Caco-2 (cell line): ENCODE data around the gene FGF12. TPM values are rescaled to one million over a fixed set of nuclear protein-coding genes. Genes with fewer than 3 reads are reported as not detected.

Experiments used
- BruUV-seq: library from RNA; stranded (reverse); fragments of 400-500 nt; replicated peaks from 2 replicates; lab custom pipeline; 2021; lab: Mats Ljungman, UMichigan
- CTCF ChIA-PET: fragments of 300-600 bp; sonication (Branson Sonifier 250); formaldehyde crosslinking; loops from one replicate; lab custom pipeline; 2022; ENCODE audit warnings: antibody characterized with exemption; lab: Charles Lee
- POLR2A ChIA-PET: fragments of 300-600 bp; sonication (Branson Sonifier 250); formaldehyde crosslinking; loops from one replicate; lab custom pipeline; 2022; ENCODE audit warnings: antibody characterized with exemption; lab: Charles Lee
- DNase-seq, 2 experiments: peaks; one replicate each; pipeline versions ENCODE4 v3.0.0 to v3.0.0-alpha.2; 2020 to 2022
- H3K27me3 ChIP-seq: replicated peaks from 2 replicates; pipeline ENCODE4 v1.6.0; 2011; ENCODE audit warnings: low read length; ENCODE audit not compliant: control insufficient read depth, insufficient read depth
- H3K36me3 ChIP-seq: 2 replicates; pipeline ENCODE4 v1.5.1; 2011; ENCODE audit warnings: low read length; ENCODE audit not compliant: control insufficient read depth, insufficient read depth
- H3K4me1 ChIP-seq: fragments of 250-450 bp; sonication (Bioruptor Pico); 2 replicates; pipeline ENCODE4 v1.5.1; 2020; ENCODE audit warnings: mild to moderate bottlenecking
- H3K4me3 ChIP-seq: 2 replicates; pipeline ENCODE4 v1.5.1; 2011; ENCODE audit warnings: low read depth, mild to moderate bottlenecking, control low read depth, low read length
- H3K9me3 ChIP-seq: fragments of 250-450 bp; sonication (Bioruptor Pico); 2 replicates; pipeline ENCODE4 v1.5.1; 2020; ENCODE audit warnings: mild to moderate bottlenecking, moderate library complexity
- H3K27ac Mint-ChIP-seq: one replicate; pipeline ENCODE4 v1.8.0; 2022; ENCODE audit warnings: mixed read lengths; ENCODE audit not compliant: unreplicated experiment
- H3K27me3 Mint-ChIP-seq: one replicate; pipeline ENCODE4 v1.8.0; 2022; ENCODE audit warnings: mixed read lengths; ENCODE audit not compliant: insufficient read depth, unreplicated experiment
- H3K36me3 Mint-ChIP-seq: one replicate; pipeline ENCODE4 v1.8.0; 2022; ENCODE audit warnings: mild to moderate bottlenecking, mixed read lengths; ENCODE audit not compliant: insufficient read depth, unreplicated experiment
- H3K4me1 Mint-ChIP-seq: one replicate; pipeline ENCODE4 v1.8.0; 2022; ENCODE audit warnings: low read depth, mixed read lengths; ENCODE audit not compliant: unreplicated experiment
- H3K4me3 Mint-ChIP-seq: one replicate; pipeline ENCODE4 v1.8.0; 2022; ENCODE audit warnings: mild to moderate bottlenecking, moderate library complexity, mixed read lengths; ENCODE audit not compliant: unreplicated experiment
- H3K9me3 Mint-ChIP-seq: one replicate; pipeline ENCODE4 v1.8.0; 2022; ENCODE audit warnings: mixed read lengths; ENCODE audit not compliant: unreplicated experiment
- intact Hi-C: fragments of 100-400 bp; cut with micrococcal nuclease; formaldehyde crosslinking; loops from one replicate; pipeline ENCODE4 v1.10.0; 2022; ENCODE audit not compliant: unreplicated experiment
- total RNA-seq: library from RNA; stranded (reverse); gene quantifications from 2 replicates; pipeline ENCODE4 v1.2.3, GENCODE V29; 2022
- TF ChIP-seq, protein P1 (sequence below), 2 experiments: fragments of 200-600 bp in 1 of 2; IDR thresholded peaks; 1 replicate in 1 of 2; 2 replicates in 1 of 2; pipeline versions ENCODE4 v1.5.1 to v1.8.0; 2011 to 2022; ENCODE audit warnings: antibody characterized with exemption in 1 of 2, control low read depth in 1 of 2, inconsistent platforms in 1 of 2, low read depth in 1 of 2, low read length in 1 of 2, mild to moderate bottlenecking in 1 of 2, moderate library complexity in 1 of 2; ENCODE audit not compliant: insufficient read depth in 1 of 2, severe bottlenecking in 1 of 2, unreplicated experiment in 1 of 2

FGF12 gene
- total RNA-seq, 1 experiment from 2014 or later: 0.41 TPM

DNA sequence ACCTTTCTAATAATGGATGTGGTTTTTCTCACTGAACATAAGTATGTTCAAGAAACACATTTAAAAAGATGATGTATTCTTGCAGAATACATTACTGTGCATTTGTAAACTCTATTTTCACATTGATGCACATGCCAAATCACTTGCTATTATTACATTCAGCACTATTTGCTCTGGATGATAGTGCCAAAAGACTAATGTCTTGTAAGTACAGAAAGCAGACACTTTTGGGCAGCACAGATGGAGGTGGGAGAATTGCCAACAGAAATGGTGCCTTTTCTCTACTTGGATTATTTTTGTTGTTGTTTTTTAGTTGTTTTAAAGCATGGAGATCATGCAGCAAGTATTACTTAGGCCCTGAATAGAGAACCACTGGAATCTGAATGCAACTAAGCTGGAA is 10.2 kb upstream of the FGF12 start:
- CTCF ChIA-PET: no interaction called here

DNA sequence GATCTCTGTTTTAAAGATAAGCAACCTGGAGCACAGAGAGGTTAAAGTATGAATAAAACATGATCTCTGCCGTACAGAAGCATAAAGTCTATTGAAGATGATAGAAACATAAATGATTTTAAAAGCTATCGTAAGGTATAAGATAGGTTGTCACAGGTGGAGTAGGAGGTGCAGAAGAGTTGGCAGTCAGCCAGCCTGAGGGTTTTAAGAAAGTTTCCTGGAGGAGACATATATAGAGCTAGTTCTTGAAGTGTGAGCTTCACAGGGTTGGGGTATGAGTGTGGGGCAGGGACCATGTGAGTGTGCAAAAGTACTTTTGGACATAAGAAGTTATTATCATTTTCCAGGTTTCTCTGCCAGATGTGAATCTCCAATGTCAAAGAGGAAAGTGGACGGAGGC is 3.9 kb upstream of the FGF12 start:
- no peaks in the 10 kb centered on the region for H3K9me3 ChIP-seq
- TF ChIP-seq, protein P1, sequence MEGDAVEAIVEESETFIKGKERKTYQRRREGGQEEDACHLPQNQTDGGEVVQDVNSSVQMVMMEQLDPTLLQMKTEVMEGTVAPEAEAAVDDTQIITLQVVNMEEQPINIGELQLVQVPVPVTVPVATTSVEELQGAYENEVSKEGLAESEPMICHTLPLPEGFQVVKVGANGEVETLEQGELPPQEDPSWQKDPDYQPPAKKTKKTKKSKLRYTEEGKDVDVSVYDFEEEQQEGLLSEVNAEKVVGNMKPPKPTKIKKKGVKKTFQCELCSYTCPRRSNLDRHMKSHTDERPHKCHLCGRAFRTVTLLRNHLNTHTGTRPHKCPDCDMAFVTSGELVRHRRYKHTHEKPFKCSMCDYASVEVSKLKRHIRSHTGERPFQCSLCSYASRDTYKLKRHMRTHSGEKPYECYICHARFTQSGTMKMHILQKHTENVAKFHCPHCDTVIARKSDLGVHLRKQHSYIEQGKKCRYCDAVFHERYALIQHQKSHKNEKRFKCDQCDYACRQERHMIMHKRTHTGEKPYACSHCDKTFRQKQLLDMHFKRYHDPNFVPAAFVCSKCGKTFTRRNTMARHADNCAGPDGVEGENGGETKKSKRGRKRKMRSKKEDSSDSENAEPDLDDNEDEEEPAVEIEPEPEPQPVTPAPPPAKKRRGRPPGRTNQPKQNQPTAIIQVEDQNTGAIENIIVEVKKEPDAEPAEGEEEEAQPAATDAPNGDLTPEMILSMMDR (IDR thresholded peaks at IDR 0.05; ENCODE audit: insufficient read depth in 1 of 2, low read depth in 1 of 2, low read length in 1 of 2, severe bottlenecking in 1 of 2, unreplicated experiment in 1 of 2): no peak
- H3K4me1 ChIP-seq: no peaks in the 10 kb centered on the region
- intact Hi-C loops: no loop called here
- H3K27ac Mint-ChIP-seq: no peak overlapping the region
- no peaks in the 10 kb centered on the region for H3K27me3 ChIP-seq
- no peak for DNase-seq
- no TSS peak for BruUV-seq
- H3K36me3 ChIP-seq: no peaks in the 10 kb centered on the region
- POLR2A ChIA-PET: no interaction called here
- no peaks in the 10 kb centered on the region for H3K9me3 Mint-ChIP-seq
- no peak overlapping the region for H3K4me3 Mint-ChIP-seq
- no peak overlapping the region for H3K4me3 ChIP-seq
- H3K27me3 Mint-ChIP-seq: peaks cover 14% of the 10 kb centered on the region
- no peaks in the 10 kb centered on the region for H3K4me1 Mint-ChIP-seq
- no peaks in the 10 kb centered on the region for H3K36me3 Mint-ChIP-seq
- CTCF ChIA-PET: no interaction called here

More for the DNA sequence above, 10.2 kb upstream of the FGF12 start:
- POLR2A ChIA-PET: no interaction called here
- Histone ChIP-seq H3K9me3 (no peaks in the 10 kb centered on the region), H3K4me3 (no peak overlapping the region), H3K27me3 (no peaks in the 10 kb centered on the region), H3K4me1 (no peaks in the 10 kb centered on the region), H3K36me3 (no peaks in the 10 kb centered on the region)
- Mint-ChIP-seq H3K27me3 (peaks cover 9% of the 10 kb centered on the region), H3K9me3 (no peaks in the 10 kb centered on the region), H3K4me3 (no peak overlapping the region), H3K36me3 (no peaks in the 10 kb centered on the region), H3K27ac (no peak overlapping the region), H3K4me1 (no peaks in the 10 kb centered on the region)
- no TSS peak for BruUV-seq
- no peak for DNase-seq
- intact Hi-C loops: no loop called here
- TF ChIP-seq, protein P1 (IDR thresholded peaks at IDR 0.05; ENCODE audit: insufficient read depth in 1 of 2, low read depth in 1 of 2, low read length in 1 of 2, severe bottlenecking in 1 of 2, unreplicated experiment in 1 of 2): no peak

DNA sequence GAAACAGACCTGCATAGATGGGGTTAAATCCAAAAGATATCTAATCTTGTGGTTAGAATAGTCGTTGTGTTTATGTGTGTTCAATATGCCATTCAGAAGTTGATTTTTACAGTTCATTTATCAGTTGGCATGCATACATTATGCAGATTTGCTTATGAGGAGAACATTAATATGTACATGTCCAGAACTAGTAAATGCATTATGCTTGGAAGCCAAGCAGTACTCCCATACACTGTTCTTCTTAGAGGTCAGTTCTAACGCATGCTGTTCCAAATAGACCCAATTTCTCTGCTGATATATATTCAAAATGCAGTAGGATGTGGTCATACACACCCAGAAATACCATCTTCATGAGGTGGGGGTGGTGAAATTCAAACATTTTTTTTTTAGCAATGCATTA is 956 bp downstream of the FGF12 start:
- no peaks in the 10 kb centered on the region for H3K9me3 ChIP-seq
- intact Hi-C loops: no loop called here
- Mint-ChIP-seq H3K27ac (no peak overlapping the region), H3K4me3 (no peak overlapping the region), H3K27me3 (peaks cover 20% of the 10 kb centered on the region), H3K9me3 (no peaks in the 10 kb centered on the region), H3K36me3 (no peaks in the 10 kb centered on the region), H3K4me1 (no peaks in the 10 kb centered on the region)
- H3K36me3 ChIP-seq: no peaks in the 10 kb centered on the region
- DNase-seq: no peak
- BruUV-seq: no TSS peak
- CTCF ChIA-PET: no interaction called here
- no peaks in the 10 kb centered on the region for H3K4me1 ChIP-seq
- TF ChIP-seq, protein P1 (IDR thresholded peaks at IDR 0.05; ENCODE audit: insufficient read depth in 1 of 2, low read depth in 1 of 2, low read length in 1 of 2, severe bottlenecking in 1 of 2, unreplicated experiment in 1 of 2): no peak
- POLR2A ChIA-PET: no interaction called here
- H3K27me3 ChIP-seq: no peaks in the 10 kb centered on the region
- no peak overlapping the region for H3K4me3 ChIP-seq
